Esophagus squamous epithelium (tissue), 5 donors: Measurements from ENCODE around the gene NDUFS5. TPM values are rescaled to one million over a fixed set of nuclear protein-coding genes. Genes with fewer than 3 reads are reported as not detected.
A peak's percentile ranks its signal among the peaks of the same experiment; 100 is the strongest.

Experiments
- DNase-seq: peaks from one replicate; lab custom pipeline; 2025; lab: John Stamatoyannopoulos, UW
- H3K27ac ChIP-seq, 4 donors: fragments of 200-600 bp; sonication (generic); one replicate each; pipeline ENCODE4 v1.5.1; 2016 to 2019; ENCODE audit warnings: mild to moderate bottlenecking in 1 of 4
- H3K27me3 ChIP-seq, 4 donors: fragments of 200-600 bp; sonication (generic); 1 replicate in 3 of 4; 2 replicates in 1 of 4; pipeline versions ENCODE4 v1.5.1 to v1.6.0; 2017 to 2021; ENCODE audit warnings: antibody characterized with exemption in 1 of 4
- H3K36me3 ChIP-seq, 3 donors: fragments of 200-600 bp; sonication (generic); one replicate each; pipeline ENCODE4 v1.5.1; 2016 to 2019
- H3K4me1 ChIP-seq, 3 donors: fragments of 200-600 bp; sonication (generic); one replicate each; pipeline ENCODE4 v1.5.1; 2017 to 2019
- H3K4me3 ChIP-seq, 4 donors: fragments of 200-600 bp; sonication (generic); 1 replicate in 3 of 4; 2 replicates in 1 of 4; pipeline ENCODE4 v1.5.1; 2016 to 2019; ENCODE audit warnings: mild to moderate bottlenecking in 2 of 4, moderate library complexity in 1 of 4
- H3K9me3 ChIP-seq, 3 donors: fragments of 200-600 bp; sonication (generic); one replicate each; pipeline ENCODE4 v1.5.1; 2016 to 2019
- CTCF ChIP-seq, 6 experiments: fragments of 450-650 bp in 4 of 6; fragments of 200-600 bp in 2 of 6; sonication (generic) in 2 of 6; IDR thresholded peaks; one replicate each; pipeline ENCODE4 v1.5.1; 2016 to 2019; ENCODE audit warnings: antibody characterized with exemption in 6 of 6, mild to moderate bottlenecking in 4 of 6, moderate library complexity in 4 of 6
- POLR2A ChIP-seq, 4 donors: fragments of 450-650 bp; IDR thresholded peaks; one replicate each; pipeline ENCODE4 v1.6.1; 2017; ENCODE audit warnings: antibody characterized with exemption in 4 of 4, mild to moderate bottlenecking in 4 of 4, moderate library complexity in 3 of 4
- WGBS, 2 donors: methylation state at CpG; one replicate each; pipeline ENCODE4 v1.1.5; 2018; 5-methylcytosine and 5-hydroxymethylcytosine counted together
- intact Hi-C: fragments of 100-400 bp; cut with DNase I; formaldehyde crosslinking; loops from one replicate; pipeline ENCODE4 v1.15.0; 2022
- total RNA-seq, 4 donors: library from RNA; depleted of rRNA; stranded (reverse); fragments of >200 nt; gene quantifications; one replicate each; pipeline ENCODE4 v1.1.0, GENCODE V29; 2016
- donor health status: DM: yes; HTN: yes; CAD: no.

The NDUFS5 gene
- total RNA-seq, 4 donors from 2014 or later: 300 to 496 (median 418) TPM

DNA sequence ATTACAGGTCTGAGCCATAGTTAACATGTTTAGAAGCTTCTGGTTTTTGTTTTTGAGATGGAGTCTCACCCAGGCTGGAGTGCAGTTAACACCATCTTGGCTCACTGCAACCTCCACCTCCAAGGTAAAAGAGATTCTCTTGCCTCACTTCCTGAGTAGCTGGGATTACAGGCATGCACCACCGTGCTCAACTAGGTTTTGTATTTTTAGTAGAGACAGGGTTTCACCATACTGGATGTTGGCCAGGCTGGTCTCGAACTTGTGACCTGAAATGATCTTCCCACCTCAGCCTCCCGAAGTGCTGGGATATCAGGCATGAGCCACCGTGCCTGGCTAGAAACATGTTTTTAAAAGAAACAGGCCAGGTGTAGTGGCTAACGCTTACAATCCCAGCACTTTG lies 10.5 kb downstream of the NDUFS5 start:
- 80 to 100% methylated on average over 1 to 2 of the region's 5 CpGs for WGBS, 2 donors
- intact Hi-C loops: no loop called here
- no peaks in the 10 kb centered on the region for H3K9me3 ChIP-seq
- DNase-seq: no peak
- H3K27me3 ChIP-seq: no peaks in the 10 kb centered on the region
- no peak overlapping the region for H3K4me3 ChIP-seq
- H3K36me3 ChIP-seq: peaks cover 0 to 91% (median 22%) of the 10 kb centered on the region in 3 donors
- TF ChIP-seq CTCF (IDR thresholded peaks at IDR 0.05) (no peak), POLR2A (IDR thresholded peaks at IDR 0.05) (no peak)
- H3K27ac ChIP-seq: no peak overlapping the region
- H3K4me1 ChIP-seq: peaks cover 0 to 1% (median 0%) of the 10 kb centered on the region in 3 donors

- intact Hi-C loops: no loop called here
- peaks cover 0 to 68% (median 0%) of the 10 kb centered on the region in 3 donors for H3K36me3 ChIP-seq
- 93% methylated on average over 3 of the region's 3 CpGs; no CpG with 5 or more reads in 1 of the 2 donors for WGBS, 2 donors
- no peak overlapping the region for H3K4me3 ChIP-seq
- TF ChIP-seq POLR2A (IDR thresholded peaks at IDR 0.05) (no peak), CTCF (IDR thresholded peaks at IDR 0.05) (no peak)
- no peak for DNase-seq
- peaks cover 0 to 7% (median 1%) of the 10 kb centered on the region in 3 donors for H3K4me1 ChIP-seq
- no peak overlapping the region for H3K27ac ChIP-seq
- H3K27me3 ChIP-seq: no peaks in the 10 kb centered on the region
- no peaks in the 10 kb centered on the region for H3K9me3 ChIP-seq
Measured at GRCh38 chr1:39043513-39043912, 17.4 kb downstream of the NDUFS5 start.

DNA sequence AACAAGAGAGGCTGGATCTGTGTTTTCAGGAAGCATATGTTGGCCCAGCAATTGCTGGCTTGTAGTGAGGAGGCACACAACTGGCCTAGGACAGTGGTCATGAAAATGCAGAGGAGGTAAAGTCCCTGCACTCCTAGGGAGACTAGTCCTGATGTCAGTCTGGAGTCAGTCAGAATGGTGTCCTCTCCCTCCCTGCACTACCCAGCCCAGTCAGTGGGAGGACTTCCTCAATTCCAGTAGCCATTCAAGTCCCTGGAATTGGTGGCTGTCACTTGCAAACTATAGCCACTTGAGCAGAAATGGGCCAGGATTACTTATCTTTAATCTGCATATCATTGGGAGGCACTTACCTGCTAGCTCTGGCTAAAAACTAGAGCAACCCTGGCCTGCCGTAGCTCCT lies 18.6 kb downstream of the NDUFS5 start:
- H3K27ac ChIP-seq: no peak overlapping the region
- no peaks in the 10 kb centered on the region for H3K27me3 ChIP-seq
- TF ChIP-seq CTCF (IDR thresholded peaks at IDR 0.05) (no peak), POLR2A (IDR thresholded peaks at IDR 0.05) (no peak)
- H3K4me1 ChIP-seq: peaks cover 0 to 7% (median 7%) of the 10 kb centered on the region in 3 donors
- H3K36me3 ChIP-seq: peaks cover 0 to 63% (median 0%) of the 10 kb centered on the region in 3 donors
- WGBS, 2 donors: 71 to 100% methylated on average over 1 of the region's 1 CpG
- DNase-seq: no peak
- H3K9me3 ChIP-seq: no peaks in the 10 kb centered on the region
- intact Hi-C loops: no loop called here
- H3K4me3 ChIP-seq: no peak overlapping the region

DNA sequence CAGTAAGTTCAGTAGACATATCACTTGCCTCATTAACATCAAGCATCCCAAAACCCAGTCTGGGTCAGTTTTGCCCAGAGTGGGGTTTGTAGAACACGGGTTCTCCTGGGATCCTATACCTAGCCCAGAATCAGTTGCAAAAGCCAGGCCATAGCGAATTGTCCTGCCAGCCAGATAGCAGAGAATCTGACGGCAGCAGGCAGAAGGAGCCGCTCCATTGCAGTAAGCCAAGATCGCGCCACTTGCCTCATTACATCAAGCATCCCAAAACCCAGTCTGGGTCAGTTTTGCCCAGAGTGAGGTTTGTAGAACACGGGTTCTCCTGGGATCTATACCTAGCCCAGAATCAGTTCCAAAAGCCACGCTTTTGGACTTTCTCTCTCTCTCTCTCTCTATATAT lies 19.1 kb downstream of the NDUFS5 start:
- intact Hi-C loops: no loop called here
- H3K27me3 ChIP-seq: no peaks in the 10 kb centered on the region
- WGBS, 2 donors: 66 to 79% methylated on average over 6 to 8 of the region's 8 CpGs
- peaks cover 0 to 63% (median 0%) of the 10 kb centered on the region in 3 donors for H3K36me3 ChIP-seq
- TF ChIP-seq POLR2A (IDR thresholded peaks at IDR 0.05) (no peak), CTCF (IDR thresholded peaks at IDR 0.05) (no peak)
- H3K4me3 ChIP-seq: no peak overlapping the region
- no peak for DNase-seq
- H3K9me3 ChIP-seq: no peaks in the 10 kb centered on the region
- H3K27ac ChIP-seq: no peak overlapping the region
- peaks cover 0 to 7% (median 7%) of the 10 kb centered on the region in 3 donors for H3K4me1 ChIP-seq

DNA sequence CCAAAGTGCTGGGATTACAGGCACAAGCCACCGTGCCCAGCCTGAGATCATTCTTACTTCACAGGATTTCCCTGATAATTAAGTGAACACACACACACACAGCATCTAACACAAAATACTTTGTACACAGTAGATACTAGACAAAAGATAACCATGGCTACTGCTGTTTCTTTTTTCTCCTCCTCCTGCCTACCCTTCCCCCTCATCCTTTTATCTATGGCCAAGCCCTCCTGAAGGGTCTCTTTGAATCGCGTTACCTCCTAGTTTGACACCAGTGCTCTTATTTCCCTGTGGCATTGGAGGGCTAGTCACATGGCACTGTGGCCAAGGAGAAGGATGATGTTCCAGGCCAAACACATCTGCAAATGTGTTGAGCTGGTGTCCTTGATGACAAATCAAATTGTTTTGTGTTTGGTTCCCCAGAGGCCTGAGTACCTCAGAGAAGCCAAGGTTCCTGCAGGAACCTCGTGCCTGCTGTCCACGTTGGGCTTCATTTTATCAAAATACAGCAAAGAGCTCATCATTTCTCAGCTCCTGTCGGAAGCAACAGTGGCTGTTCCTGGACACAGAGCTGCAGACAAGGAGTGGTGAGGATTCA lies 20.6 kb downstream of the NDUFS5 start:
- H3K4me3 ChIP-seq: no peak overlapping the region
- H3K27me3 ChIP-seq: no peaks in the 10 kb centered on the region
- peaks cover 0 to 7% (median 7%) of the 10 kb centered on the region in 3 donors for H3K4me1 ChIP-seq
- peaks cover 0 to 51% (median 0%) of the 10 kb centered on the region in 3 donors for H3K36me3 ChIP-seq
- intact Hi-C loops: no loop called here
- TF ChIP-seq CTCF (IDR thresholded peaks at IDR 0.05): no peak
- TF ChIP-seq POLR2A (IDR thresholded peaks at IDR 0.05): no peak
- H3K9me3 ChIP-seq: no peaks in the 10 kb centered on the region
- H3K27ac ChIP-seq: peak overlapping the region; percentile 22 to 81 (median 64)
- WGBS, 2 donors: 81 to 82% methylated on average over 3 to 4 of the region's 6 CpGs
- DNase-seq: no peak
